LNCAP (cell line): ENCODE data around the gene KLHL15.

Experiments used
- CTCF ChIP-seq: fragments of 450-650 bp; IDR thresholded peaks from 2 replicates; pipeline ENCODE4 v1.5.1; 2017; ENCODE audit warnings: mild to moderate bottlenecking

Gene KLHL15

GRCh38 chrX:23936180-23936579 is 90.8 kb downstream of the KLHL15 start:
- no peak for TF ChIP-seq CTCF

DNA sequence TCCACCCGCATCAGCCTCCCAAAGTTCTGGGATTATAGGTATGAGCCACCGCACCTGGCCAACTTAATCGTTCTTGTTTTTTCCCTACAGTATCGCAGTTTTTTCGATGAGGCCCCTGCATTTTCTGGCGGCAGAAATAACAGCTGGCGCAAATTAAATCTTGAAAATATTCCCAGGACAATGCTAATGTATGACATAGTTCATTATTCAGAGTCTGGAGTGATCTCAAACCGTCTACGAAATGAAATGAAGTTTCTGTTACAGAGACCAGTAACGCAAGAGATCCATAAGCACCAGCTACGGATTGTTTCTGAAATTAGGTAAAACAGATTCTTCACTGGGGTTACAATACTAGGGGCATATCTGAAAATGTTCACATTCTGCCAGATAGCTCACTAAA is 91.9 kb downstream of the KLHL15 start:
- no peak for TF ChIP-seq CTCF
